Stimulated activated CD4-positive, alpha-beta T cell treated with anti-CD3 and anti-CD28 coated beads, Interleukin-2, amount 100 ng/mL, for 48 hours (primary cell): ENCODE data around the gene ZDHHC14.

Experiments used
- DNase-seq, 2 donors: peaks; one replicate each; pipeline ENCODE4 v3.0.0-alpha.2; 2020

Gene ZDHHC14

DNA sequence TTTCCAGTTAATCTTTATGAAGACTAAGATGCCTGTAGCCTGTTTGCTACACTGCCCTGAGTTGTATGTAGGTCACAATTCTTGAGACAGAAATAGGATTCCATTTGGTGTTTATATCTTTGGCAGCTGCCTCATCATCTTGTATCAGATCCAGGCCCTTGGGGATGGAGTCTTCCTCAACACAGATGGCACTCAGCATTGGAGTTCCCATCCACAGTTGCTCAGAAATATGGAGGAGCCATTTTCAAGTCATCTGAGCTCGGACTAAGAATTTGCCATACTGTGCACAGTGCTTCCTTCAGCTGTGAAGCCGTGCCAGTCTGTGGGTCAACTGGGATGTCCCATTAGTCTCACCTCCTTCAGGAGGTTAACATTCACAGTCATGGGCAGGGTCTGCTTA lies 156.6 kb downstream of the ZDHHC14 start:
- DNase-seq: no peak

DNA sequence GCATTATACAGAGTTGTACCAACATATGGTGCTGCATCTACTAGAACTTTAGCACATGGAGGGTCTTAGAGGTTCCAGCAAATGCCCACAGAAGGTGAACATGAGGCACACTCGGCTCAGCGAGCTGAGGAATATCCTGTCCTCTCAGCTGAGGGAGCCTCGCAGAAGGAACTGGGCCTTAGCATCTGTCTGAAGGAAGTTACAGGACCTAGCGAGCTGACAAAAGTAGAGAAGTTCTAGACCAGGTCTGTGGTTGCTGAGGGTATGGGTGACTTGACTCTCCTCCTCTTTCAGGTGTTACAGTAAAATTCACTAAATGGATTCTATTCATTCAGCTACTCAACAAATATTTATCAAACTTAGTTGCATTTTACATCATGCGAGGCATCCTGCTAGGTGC lies 157.2 kb downstream of the ZDHHC14 start:
- no peak for DNase-seq

GRCh38 chr6:157538698-157539097 lies 157.7 kb downstream of the ZDHHC14 start:
- no peak for DNase-seq

- DNase-seq: no peak
Observed at GRCh38 chr6:157539421-157539822, 158.4 kb downstream of the ZDHHC14 start.

- DNase-seq: no peak
Observed at GRCh38 chr6:157539900-157540752, 159.1 kb downstream of the ZDHHC14 start.

DNA sequence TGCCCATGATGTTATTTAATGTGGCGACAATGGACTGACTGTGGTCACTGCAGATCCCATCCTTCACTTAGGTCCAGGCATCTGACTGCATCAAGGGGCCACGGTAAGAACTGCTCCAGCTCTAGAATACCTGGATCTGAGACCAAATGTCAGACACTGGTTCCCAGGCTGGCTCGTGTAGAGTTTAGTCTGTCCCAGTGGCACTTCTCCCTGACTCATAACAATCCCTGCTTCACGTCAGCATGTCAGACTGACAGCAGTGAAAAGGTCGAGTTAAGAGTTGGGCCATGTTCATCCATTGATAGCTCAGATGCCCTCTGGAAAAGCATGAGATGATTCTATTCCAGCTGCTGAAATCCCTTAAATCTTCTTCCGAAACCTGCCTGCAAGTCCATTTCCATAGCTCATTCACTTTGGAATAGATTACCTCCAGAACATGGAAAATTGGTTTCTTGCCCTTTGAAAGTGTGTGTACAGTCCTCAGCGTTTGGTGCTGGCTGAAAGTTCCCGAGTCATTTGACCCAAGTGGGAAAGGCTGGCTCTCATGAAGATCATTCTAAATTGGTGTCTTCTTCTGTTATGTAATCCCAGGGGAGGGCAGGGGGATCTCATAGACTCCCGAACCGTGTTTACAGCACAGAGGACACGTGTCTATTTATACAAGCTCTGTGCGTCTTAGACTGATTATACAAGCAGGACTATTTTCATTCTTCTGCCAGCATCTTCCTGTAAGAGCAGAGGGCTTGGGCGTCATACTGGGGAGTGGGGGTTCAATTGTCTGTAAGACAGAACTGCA lies 160.8 kb downstream of the ZDHHC14 start:
- DNase-seq: no peak

DNA sequence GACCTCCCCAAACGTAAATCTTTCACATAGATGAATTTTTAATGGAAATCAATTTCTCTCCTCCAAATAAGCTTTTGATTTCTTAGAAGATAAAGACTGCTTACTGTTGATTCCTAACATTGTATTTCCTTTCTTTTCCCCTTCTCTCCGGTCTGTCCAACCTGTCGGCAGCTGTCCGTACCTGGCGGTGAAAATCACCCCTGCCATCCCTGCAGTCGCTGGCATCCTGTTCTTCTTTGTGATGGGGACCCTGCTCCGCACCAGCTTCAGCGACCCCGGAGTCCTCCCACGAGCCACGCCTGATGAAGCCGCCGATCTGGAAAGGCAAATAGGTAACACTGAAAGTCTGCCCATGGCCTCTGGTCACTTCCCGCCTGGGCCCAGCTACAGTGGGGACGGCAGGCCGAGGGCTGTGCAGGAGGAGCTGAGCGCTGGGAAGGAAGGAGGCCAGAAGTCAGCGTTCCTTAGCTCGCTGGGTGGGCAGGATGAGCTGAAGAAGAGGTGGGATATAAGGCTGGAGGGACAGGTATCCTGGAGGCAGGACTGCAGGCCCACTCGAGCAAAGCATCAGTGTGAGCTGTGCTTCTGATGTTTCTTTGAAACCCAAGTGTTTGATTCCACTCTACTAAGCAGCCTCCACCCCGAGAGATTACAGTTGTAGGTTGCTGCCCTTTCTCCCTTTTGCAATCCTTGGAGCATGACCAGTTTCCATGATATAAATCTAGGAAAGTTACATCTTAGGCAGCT lies 161.6 kb downstream of the ZDHHC14 start:
- DNase-seq: no peak

DNA sequence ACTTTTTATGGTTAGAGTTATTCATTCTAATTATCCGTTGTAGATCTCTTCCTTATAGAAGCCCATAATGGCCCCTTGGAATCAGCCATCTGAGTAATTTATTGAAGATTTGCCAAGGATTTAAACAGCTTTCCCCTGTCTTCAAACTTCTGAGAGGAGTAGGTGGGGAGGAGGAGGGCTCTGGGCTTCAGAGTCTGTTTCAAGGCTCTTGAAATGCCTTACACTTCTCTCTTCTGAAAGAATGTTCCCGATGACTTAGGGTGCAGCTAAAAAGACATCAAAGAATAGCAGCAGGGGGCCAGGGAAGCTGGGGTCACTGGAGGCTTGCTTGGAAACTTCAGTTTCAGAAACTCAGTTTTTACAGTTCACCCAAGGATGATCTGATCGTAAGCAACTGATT lies 165.3 kb downstream of the ZDHHC14 start:
- no peak for DNase-seq

- no peak for DNase-seq
Observed at GRCh38 chr6:157547112-157547511, 166.1 kb downstream of the ZDHHC14 start.

- no peak for DNase-seq
Observed at GRCh38 chr6:157548635-157549467, 167.9 kb downstream of the ZDHHC14 start.

DNA sequence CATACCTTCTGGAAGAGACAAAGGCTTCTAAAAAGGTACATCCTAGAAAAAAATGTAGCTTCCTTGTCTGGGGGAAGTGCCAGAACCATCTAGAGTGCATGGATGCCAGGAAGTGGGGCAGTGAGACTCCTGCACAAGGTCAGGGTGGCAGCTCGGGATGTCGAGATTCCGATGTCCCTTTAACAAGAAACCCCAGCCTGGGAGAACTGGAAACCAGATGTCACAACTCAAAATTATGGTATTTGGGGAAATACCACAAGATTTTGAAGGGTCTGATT lies 168.4 kb downstream of the ZDHHC14 start:
- DNase-seq: no peak

- peak in 1 of 2 donors; percentile 10 for DNase-seq
Observed at GRCh38 chr6:157550114-157550989, 169.4 kb downstream of the ZDHHC14 start.

- DNase-seq: no peak
Observed at GRCh38 chr6:157551041-157551832, 170.2 kb downstream of the ZDHHC14 start.

GRCh38 chr6:157552081-157552747 lies 171.2 kb downstream of the ZDHHC14 start:
- no peak for DNase-seq

DNA sequence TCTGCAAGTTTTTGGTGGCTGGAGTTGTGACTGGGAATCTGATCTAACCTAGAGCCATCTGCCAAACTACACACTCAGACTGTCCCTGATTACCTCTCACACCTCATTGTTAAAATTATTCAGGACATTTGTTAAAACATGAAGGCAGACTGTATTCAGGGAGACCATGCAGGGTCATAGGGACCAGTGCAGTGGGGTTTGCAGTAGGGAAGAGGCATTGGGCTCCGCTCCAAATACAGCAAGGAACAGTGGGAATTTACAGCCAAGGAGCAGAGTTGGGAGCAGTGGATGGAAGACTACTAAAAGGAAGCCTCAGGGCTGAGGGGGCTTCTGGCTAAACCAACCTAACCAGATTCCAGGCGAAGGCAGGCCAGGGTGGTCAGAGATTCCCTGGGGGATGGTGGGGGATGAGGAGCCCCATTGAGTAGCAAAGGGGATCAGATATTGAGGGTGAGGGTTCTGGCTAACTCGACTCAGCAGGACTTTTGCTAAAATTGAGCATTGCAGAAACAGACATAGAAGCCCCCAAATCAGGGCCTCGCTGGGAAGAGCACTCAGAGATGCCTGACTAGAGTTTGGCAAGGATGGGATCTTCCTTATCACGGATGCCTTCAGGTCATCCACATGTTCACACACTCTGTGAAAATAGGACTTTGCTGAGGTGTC lies 172.0 kb downstream of the ZDHHC14 start:
- DNase-seq: no peak

DNA sequence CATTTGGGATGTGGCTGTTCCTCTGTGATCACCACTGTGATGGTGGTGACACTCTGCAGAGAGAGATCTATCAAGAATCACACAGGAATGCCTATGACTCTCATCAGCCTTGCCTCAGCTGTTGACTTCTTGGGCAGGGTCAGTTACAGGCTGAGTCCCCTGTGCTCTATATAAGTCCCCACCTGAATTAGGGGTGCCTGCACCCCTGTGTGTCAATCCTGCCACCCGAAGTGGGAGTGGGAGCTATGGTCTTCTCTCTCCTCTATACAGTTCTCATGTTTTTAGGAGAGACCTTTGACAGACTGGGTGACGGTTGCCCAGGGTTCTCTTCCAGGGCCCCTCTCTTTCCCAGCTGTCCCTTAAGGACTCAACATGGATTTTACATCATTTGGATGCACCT lies 173.8 kb downstream of the ZDHHC14 start:
- DNase-seq: no peak

DNA sequence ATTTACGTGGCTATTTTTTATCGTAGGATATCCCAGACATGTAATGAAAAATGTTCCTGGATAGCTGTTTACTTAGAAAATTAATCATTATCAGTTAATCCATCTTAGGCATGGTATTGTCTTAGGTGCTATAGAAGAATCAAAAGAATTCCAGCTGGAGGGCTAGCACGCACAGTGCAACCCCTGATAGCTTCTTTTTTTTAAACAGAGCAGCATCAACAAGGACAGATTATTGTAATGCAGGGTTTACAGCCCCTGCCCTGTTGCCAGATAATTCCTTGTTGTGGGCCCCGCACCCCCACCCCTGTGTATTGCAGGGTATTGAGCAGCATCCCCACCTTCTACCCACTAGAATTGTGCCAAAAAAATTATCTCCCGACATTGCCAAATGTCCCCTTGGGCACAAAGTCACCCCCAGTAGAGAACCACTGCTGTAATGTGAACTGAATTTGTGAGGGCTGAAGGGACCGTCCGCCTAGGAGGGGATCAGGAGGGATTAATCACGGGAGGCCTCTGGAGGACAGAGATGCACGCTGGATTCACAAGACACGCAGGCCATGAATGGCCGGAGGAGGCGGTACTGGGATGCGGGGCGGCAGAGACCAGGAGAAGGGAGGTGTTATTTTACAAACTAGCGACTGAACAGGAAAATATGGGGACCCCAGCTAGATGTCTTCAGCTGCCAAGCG lies 174.6 kb downstream of the ZDHHC14 start:
- DNase-seq: no peak

- no peak for DNase-seq
Observed at GRCh38 chr6:157556144-157556645, 175.2 kb downstream of the ZDHHC14 start.
